Measurements from ENCODE around the gene CYP26B1. TPM values are rescaled to one million over a fixed set of nuclear protein-coding genes. Genes with fewer than 3 reads are reported as not detected.

Gene CYP26B1
- total and polyA plus RNA-seq, 9 of the 15 experiments (the other 6 are each of a cell fraction or from before 2014, with no cell fraction given), result 0.01 to 0.13 (median 0.04) TPM; not detected in 6

GRCh38 chr2:72108121-72108520 is 39.5 kb downstream of the CYP26B1 start:
- FAIRE-seq, result no peak
- Histone ChIP-seq H3K36me3 (ENCODE audit: control insufficient read depth, insufficient read depth, low read length) (no peaks in the 10 kb centered on the region), H3K9me3 (replicated peaks; ENCODE audit: control insufficient read depth, insufficient read depth, low read depth, low read length) (no peaks in the 10 kb centered on the region), H3K9me1 (ENCODE audit: control insufficient read depth, insufficient read depth, low read length) (no peaks in the 10 kb centered on the region), H2AFZ (ENCODE audit: low read depth, low read length) (no peak overlapping the region), H4K20me1 (replicated peaks; ENCODE audit: control insufficient read depth, insufficient read depth, low read length) (no peaks in the 10 kb centered on the region), H3K4me2 (ENCODE audit: insufficient read depth, low read length) (no peak overlapping the region), H3K4me1 (replicated peaks in 1 of 2; ENCODE audit: control insufficient read depth in 2 of 2, insufficient read depth in 2 of 2, low read length in 2 of 2) (no peaks in the 10 kb centered on the region), H3K27ac (ENCODE audit: extremely low read depth, low read depth, low read length) (no peak overlapping the region), H3K9ac (ENCODE audit: insufficient read depth in 1 of 2, low read depth in 2 of 2, low read length in 2 of 2) (no peak overlapping the region), H3K27me3 (ENCODE audit: control insufficient read depth in 2 of 2, insufficient read depth in 2 of 2, low read length in 2 of 2) (peaks cover 0 to 22% of the 10 kb centered on the region in 2 experiments; a peak in 2 of 5 replicates), H3K4me3 (no peak overlapping the region), H3K79me2 (ENCODE audit: control insufficient read depth, insufficient read depth, low read length) (no peaks in the 10 kb centered on the region)
- no peak for TF ChIP-seq CBX1 (IDR thresholded peaks at IDR 0.05; ENCODE audit: low read depth)
- TF ChIP-seq ZNF133 (CRISPR knock-in tag; IDR thresholded peaks at IDR 0.05), result no peak
- no peak for DNase-seq (ENCODE audit: extremely low read depth in 1 of 4, low spot score in 3 of 4)
- intact Hi-C loops (cut with micrococcal nuclease) (no loop called here), in situ Hi-C loops (cut with MboI) (no loop called here)
- no peak for ATAC-seq
- 0% methylated on average over 3 of the region's 3 CpGs for WGBS (ENCODE audit: insufficient coverage, low coverage, missing lambda C conversion rate)
- ChIA-PET CTCF (ENCODE audit: low intra/inter-chr PET ratio) (no interaction called here), POLR2A (interaction anchor here (0.7 to 1.3 kb wide), 3 partner anchors 12 to 216 kb away, joined by 3 to 5 read pairs (median 3); no protein-coding TSS in a partner anchor)
- BruUV-seq (replicated peaks), result no TSS peak

GRCh38 chr2:72106978-72107377 is 40.7 kb downstream of the CYP26B1 start:
- BruUV-seq (replicated peaks), result no TSS peak
- Histone ChIP-seq H2AFZ (ENCODE audit: low read depth, low read length) (no peak overlapping the region), H3K27me3 (ENCODE audit: control insufficient read depth in 2 of 2, insufficient read depth in 2 of 2, low read length in 2 of 2) (peaks cover 0 to 16% of the 10 kb centered on the region in 2 experiments; a peak in 2 of 5 replicates), H3K4me3 (no peak overlapping the region), H3K79me2 (ENCODE audit: control insufficient read depth, insufficient read depth, low read length) (no peaks in the 10 kb centered on the region), H3K27ac (ENCODE audit: extremely low read depth, low read depth, low read length) (no peak overlapping the region), H3K4me1 (replicated peaks in 1 of 2; ENCODE audit: control insufficient read depth in 2 of 2, insufficient read depth in 2 of 2, low read length in 2 of 2) (no peaks in the 10 kb centered on the region), H3K4me2 (ENCODE audit: insufficient read depth, low read length) (no peak overlapping the region), H3K9ac (ENCODE audit: insufficient read depth in 1 of 2, low read depth in 2 of 2, low read length in 2 of 2) (no peak overlapping the region), H4K20me1 (replicated peaks; ENCODE audit: control insufficient read depth, insufficient read depth, low read length) (no peaks in the 10 kb centered on the region), H3K9me3 (replicated peaks; ENCODE audit: control insufficient read depth, insufficient read depth, low read depth, low read length) (no peaks in the 10 kb centered on the region), H3K9me1 (ENCODE audit: control insufficient read depth, insufficient read depth, low read length) (no peaks in the 10 kb centered on the region), H3K36me3 (ENCODE audit: control insufficient read depth, insufficient read depth, low read length) (no peaks in the 10 kb centered on the region)
- no peak for DNase-seq (ENCODE audit: extremely low read depth in 1 of 4, low spot score in 3 of 4)
- no peak for ATAC-seq
- TF ChIP-seq ARNT (IDR thresholded peaks at IDR 0.05) (no peak), ZC3H4 (CRISPR knock-in tag; IDR thresholded peaks at IDR 0.05; ENCODE audit: borderline replicate concordance) (no peak), TBP (optimal IDR thresholded peaks at IDR 0.05; ENCODE audit: low read depth, low read length) (no peak), HINFP (tag; conservative IDR thresholded peaks at IDR 0.05; ENCODE audit: low read depth) (no peak)
- no peak for FAIRE-seq
- CTCF ChIA-PET (ENCODE audit: low intra/inter-chr PET ratio), result no interaction called here
- WGBS (ENCODE audit: insufficient coverage, low coverage, missing lambda C conversion rate), result 0% methylated on average over 4 of the region's 4 CpGs
- in situ Hi-C loops (cut with MboI) (no loop called here), intact Hi-C loops (cut with micrococcal nuclease) (no loop called here)
- POLR2A ChIA-PET, result no interaction called here
